Anterior cingulate cortex (tissue), 58 donors: Measurements from ENCODE around the gene MEDAG.
"Not testable (repeated sequence)": the region's sequence is repeated elsewhere in the genome, so short reads cannot be mapped to it uniquely, and the experiment has no call there.

Experiments
- DNase-seq, 58 donors: peaks; one replicate each; lab custom pipeline; 2025; lab: John Stamatoyannopoulos, UW

Gene MEDAG

DNA sequence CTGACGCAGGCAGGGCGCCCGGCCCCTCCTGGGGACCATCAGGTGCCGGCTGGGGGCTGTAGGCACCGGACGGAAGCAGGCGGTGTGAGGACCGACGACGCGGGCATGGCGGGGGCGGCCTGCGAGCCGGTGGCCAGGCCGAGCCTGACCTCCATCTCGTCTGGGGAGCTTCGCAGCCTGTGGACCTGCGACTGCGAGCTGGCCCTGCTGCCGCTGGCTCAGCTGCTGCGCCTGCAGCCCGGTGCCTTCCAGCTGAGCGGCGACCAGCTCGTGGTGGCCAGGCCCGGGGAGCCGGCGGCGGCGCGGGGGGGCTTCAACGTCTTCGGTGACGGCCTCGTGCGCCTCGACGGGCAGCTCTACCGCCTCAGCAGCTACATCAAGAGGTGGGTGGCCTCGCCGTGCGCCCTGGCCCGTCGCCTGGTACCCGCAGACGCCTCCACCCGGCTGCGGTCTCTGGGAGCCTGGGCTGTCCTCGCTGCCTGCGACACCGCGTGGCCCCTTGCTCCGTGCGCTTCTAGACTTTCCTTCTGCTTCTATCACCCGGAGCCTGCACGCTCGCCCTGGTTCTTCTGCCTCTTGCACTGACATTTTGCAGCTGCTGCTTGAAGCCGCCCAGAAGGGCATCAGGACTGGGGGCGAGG, 460 bp downstream of the MEDAG start:
- DNase-seq, result no peak

DNA sequence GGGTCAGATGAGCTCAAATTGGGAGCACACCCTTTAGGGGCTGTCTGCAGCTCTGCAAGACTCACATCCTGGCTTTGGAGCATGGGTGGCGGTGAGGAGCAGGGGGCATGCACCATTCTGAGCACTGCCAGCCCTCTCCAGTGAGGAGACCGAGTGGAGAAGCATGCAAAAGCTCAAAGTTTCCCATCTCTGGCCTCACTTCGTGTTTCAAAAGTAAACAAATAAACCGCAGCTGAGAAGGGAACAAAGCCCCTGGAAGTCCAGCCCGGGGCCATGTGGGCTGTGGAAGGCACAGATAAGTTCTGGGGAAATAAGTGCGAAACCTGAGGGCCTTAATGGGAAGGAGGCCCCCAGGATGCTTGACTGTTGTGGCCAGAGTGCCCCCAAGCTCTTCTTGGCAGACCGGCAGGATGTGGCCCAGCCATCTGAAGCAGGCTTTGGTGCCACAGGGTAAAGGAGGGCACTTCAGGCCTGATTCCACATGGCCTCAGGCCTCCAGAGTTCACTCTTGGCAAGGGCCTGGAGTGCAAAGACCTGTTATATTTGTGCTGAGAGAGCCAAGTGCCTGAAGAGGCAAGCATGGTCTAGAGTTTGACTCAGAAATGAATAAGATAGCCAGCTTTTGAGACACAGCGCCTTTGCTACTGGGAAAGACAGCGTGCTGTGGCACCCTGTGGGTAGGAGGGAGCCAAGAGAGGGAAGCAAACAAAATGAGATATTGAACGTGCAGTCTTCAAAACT, 1.2 kb downstream of the MEDAG start:
- peak in 4 of 58 donors; percentile 18 to 42 (median 30) for DNase-seq

DNA sequence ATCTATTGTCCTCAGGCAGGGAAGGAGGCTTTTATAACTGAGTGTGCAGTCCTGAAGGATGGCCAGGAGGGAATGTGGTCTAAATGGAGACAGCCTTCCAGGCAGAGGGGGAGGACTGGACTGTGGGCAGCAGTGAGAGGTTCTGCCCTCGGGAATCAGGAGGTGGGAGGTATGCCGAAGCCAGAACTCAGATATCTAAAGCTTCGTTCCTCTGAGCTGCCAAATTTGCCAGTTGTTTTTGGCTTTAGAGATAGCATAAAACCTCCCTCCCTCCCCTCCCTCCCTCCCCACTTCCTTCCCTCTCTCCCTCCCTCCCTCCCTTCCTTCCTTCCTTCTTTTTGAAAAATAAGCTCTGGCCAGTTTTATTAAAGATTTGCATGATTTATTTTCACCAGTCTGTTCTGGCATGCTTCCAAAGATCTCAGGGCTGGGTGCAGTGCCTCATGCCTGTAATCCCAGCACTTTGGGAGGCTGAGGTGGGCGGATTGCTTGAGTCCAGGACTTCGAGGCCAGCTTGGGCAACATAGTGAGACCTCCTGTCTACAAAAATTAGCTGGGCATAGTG, 2.4 kb downstream of the MEDAG start:
- DNase-seq, result peak in 1 of 58 donors; percentile 9

DNA sequence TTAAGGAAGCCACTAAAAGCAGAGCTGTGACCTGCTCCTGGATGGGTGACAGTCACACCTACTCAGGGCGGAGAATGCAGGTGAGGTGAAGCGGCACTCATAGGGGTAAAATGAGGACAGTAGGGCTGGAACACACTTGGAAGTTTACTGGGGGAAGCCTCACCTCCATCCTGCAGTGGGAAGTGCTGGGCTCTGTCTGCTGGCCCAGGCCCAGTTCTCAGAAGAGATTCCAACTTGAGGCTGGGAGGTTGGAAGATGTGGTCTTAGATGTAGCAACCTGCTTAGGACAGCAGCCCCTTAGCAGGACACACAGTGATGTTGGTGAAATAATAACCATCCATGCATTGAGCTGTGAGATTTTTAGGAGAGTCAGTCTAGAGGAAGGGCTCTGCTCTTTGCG, 4.6 kb downstream of the MEDAG start:
- DNase-seq, result no peak

DNA sequence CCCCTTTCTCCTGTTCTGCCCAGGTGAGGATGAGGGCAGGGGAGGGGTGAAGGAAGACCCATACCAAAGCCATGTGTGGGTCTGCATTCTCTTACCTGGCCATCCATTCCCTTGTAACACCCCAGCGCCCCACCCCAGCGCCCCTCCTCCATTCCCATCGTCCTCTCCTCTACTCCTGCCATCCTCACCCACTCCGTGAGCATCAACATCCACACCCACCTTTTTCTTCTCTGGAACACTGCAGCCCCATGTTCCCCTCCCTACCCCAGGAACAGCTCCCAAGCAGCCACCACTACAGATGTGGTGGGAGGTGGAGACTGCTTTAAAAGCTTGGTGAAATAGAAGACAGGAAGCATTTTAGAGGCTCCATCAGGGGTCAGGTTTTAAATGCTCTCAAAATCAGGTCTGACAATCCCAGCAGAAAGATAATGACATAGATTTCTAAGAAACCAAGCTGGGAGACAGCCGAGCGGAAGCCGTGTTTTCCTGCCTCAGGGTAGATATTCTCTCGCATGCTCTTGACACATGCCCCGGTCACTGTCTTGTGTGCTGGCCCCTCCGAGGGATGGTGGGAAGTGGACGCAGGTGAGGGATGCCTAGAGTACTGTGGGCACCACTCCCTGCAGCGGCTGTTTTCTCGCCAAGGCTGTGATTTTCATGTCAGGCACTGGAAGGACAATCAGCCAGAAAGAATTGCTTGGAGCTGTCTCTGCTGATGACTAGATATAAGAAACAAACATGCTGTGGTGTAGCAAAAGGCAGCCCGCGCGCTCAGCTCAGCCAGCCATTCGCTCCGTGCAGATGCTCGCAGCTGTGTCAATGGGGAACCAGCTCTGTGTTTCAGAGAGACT, 9.8 kb downstream of the MEDAG start:
- DNase-seq, result peak in 2 of 58 donors; percentile 13 to 36

DNA sequence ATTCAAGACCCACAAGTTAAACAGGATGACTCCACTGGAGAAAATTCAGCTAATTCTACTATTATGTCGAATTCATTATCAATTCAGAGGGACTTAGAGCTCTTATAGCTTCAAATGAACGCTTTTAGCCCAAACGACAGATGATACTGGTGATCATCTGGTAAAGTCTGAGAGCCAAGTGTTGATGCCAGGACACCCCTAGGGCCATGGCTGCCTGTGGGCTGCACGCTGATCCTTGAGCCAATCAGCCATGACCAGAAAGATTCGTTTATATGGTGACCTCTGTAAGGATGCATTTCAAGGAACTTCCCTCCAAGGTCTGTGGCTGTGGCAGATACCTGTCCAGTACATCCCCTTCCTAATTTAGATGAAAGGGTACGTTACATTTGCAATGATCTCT, 10.9 kb downstream of the MEDAG start:
- no peak for DNase-seq

DNA sequence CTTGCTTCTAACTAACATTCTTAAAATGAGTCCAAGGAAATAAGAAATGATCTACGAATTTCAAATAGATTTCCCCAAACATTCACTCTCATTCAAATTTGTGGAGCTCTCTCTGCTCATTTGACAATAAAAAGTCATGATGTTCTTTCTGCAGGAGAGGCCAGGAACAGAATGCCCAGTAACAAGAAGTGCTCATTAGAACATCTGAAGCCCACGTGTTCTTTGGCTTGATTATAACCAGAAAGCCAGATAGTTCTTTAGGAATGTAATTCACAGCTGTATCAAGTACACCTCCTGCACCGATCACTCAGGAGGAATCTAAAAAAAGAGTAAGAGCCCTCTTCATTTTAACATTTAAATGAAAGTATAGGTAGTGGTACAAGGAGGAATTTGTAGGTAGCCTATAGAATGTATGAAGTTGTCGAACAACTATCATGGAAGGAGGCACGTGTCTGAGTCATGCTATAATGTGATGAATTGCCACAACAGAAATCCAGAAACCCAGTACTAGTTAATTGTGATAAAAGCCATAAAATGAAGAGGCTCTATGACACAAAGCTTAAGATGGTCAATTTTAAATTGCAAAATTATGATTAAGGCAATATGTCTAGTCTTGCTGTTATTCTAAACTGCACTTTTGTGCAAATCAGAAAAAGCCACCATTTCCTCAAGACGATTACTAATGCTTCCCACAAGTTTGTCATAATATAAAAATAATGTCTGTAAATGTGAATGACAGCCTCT, 12.8 kb downstream of the MEDAG start:
- no peak for DNase-seq

- DNase-seq, result no peak
Observed at GRCh38 chr13:30920162-30920909, 14.3 kb downstream of the MEDAG start.

- no peak for DNase-seq
Observed at GRCh38 chr13:30923418-30923817, 17.3 kb downstream of the MEDAG start.

DNA sequence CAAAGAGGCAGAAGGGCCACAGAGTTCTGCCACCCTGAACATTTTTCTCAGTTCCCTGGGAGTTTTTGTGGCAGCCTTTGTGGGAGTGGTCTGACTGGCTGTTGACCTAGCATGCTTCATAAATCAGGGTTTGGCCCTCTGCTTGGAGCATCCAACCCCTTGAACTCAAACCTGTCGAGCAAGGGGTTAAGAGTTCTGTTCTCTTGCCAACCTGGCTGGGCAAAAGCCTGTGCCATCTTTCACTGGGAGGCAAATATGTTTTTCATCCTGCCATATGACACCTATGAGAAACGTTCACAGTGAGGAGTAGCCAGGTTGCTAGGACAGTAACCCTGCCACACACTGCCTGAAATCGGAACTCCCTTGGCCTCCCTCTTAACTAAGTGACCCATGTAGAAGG, 18.6 kb downstream of the MEDAG start:
- DNase-seq, result no peak

DNA sequence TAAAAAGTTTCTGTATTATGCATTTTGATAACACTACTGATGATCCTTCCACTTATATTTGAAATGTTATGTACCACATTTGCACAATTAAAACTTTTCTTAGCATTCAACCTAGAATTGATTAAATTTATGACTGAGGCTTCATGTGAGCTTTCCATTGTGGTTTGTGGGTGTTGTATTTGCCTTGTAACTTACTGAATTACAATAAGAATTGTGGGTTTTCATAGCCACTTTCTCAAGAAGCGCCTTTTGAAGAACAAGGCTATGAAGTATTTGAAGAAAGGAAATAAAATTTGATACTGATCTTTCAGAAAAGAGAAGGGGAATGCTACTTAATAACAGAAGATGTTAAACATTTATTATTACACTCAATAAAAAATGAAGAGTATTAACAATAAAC, 19.4 kb downstream of the MEDAG start:
- no peak for DNase-seq

GRCh38 chr13:30926781-30927180, 20.7 kb downstream of the MEDAG start:
- no peak for DNase-seq

DNA sequence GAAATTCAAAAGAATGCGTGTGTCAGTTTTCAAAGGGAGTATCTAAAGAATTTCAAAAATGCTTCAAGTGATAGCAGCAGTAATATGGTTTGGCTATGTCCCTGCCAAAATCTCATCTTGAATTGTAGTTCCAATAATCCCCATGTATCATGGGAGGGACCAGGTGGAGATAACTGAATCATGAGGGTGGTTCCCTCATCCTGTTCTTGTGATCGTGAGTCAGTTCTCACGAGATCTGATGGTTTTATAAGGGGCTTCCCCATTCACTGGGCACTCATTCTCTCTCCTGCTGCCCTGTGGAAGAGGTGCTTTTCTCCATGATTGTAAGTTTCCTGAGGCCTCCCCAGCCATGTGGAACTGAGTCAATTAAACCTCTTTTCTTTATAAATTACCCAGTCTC, 21.1 kb downstream of the MEDAG start:
- not testable (repeated sequence) for DNase-seq

- DNase-seq, result no peak
Observed at GRCh38 chr13:30927595-30927994, 21.5 kb downstream of the MEDAG start.

- no peak for DNase-seq
Observed at GRCh38 chr13:30928978-30929377, 22.9 kb downstream of the MEDAG start.

GRCh38 chr13:30932481-30933353, 26.6 kb downstream of the MEDAG start, which contains the start of gene TEX26:
Gene TEX26 (plus strand): TSS chr13:30932656. CDS start chr13:30932716, 60 bp downstream.
- DNase-seq, result peak in 21 of 58 donors; percentile 6 to 43 (median 22)

DNA sequence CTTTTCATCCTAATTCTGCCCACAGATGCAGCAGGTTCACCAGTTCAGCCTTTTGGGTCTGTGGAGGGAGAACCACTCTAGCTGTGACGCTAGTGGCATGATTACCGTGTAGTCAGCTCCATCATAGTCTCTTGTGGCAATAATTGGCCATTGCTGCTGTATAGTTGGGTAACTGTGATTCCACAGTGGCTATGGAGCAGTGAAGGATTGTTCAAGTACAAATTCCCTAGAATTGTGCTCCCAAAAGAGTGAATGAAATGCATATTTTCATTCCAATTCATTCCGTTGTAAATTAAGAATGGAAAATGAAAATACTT, 27.2 kb downstream of the MEDAG start:
- no peak for DNase-seq

GRCh38 chr13:30934381-30934780, 28.3 kb downstream of the MEDAG start:
- no peak for DNase-seq

GRCh38 chr13:30934803-30935202, 28.7 kb downstream of the MEDAG start:
- no peak for DNase-seq
